GM21529 (cell line): ENCODE measurements around the gene EXOC3L4.
"Not testable (repeated sequence)": the region's sequence is repeated elsewhere in the genome, so short reads cannot be mapped to it uniquely, and the experiment has no call there.

Experiments used
- ATAC-seq: cut with Tn5 transposase; IDR thresholded peaks from one replicate; pipeline ENCODE4 v1.9.1; 2021; ENCODE audit not compliant: unreplicated experiment

EXOC3L4 gene

GRCh38 chr14:103142721-103143302 is 48.3 kb downstream of the EXOC3L4 start:
- ATAC-seq: no peak

- ATAC-seq: no peak
Observed at GRCh38 chr14:103143506-103143905, 49.0 kb downstream of the EXOC3L4 start.

GRCh38 chr14:103144085-103144484 is 49.6 kb downstream of the EXOC3L4 start:
- ATAC-seq: no peak

GRCh38 chr14:103146141-103146709 is 51.7 kb downstream of the EXOC3L4 start:
- no peak for ATAC-seq

- no peak for ATAC-seq
Observed at GRCh38 chr14:103149351-103150237, 55.1 kb downstream of the EXOC3L4 start.

- no peak for ATAC-seq
Observed at GRCh38 chr14:103151270-103151945, 56.9 kb downstream of the EXOC3L4 start.

GRCh38 chr14:103155010-103155409 is 60.5 kb downstream of the EXOC3L4 start:
- ATAC-seq: no peak

GRCh38 chr14:103155416-103155815 is 60.9 kb downstream of the EXOC3L4 start:
- ATAC-seq: not testable (repeated sequence)

GRCh38 chr14:103155826-103156394 is 61.4 kb downstream of the EXOC3L4 start:
- no peak for ATAC-seq

GRCh38 chr14:103156651-103157378 is 62.3 kb downstream of the EXOC3L4 start:
- ATAC-seq: no peak

GRCh38 chr14:103157969-103158368 is 63.4 kb downstream of the EXOC3L4 start:
- no peak for ATAC-seq

- no peak for ATAC-seq
Observed at GRCh38 chr14:103158688-103159087, 64.2 kb downstream of the EXOC3L4 start.
